Measurements from ENCODE around the gene CYTH1. TPM values are rescaled to one million over a fixed set of nuclear protein-coding genes. Genes with fewer than 3 reads are reported as not detected.

The CYTH1 gene
- total RNA-seq, 1 experiment from 2014 or later: 20.0 TPM

- Mint-ChIP-seq H3K27me3 (ENCODE audit: low read depth) (no peaks in the 10 kb centered on the region), H3K4me1 (peaks cover 33% of the 10 kb centered on the region), H3K9me3 (no peaks in the 10 kb centered on the region), H3K36me3 (no peaks in the 10 kb centered on the region), H3K27ac (0 out of 2 replicates have a peak overlapping the region, but pooled peaks have one; percentile 66), H3K4me3 (no peak overlapping the region)
- no peak for ATAC-seq
- TF ChIP-seq ZNF423 (CRISPR knock-in tag; IDR thresholded peaks at IDR 0.05) (no peak), NR3C1 (CRISPR knock-in tag; conservative IDR thresholded peaks at IDR 0.05; ENCODE audit: low read depth) (no peak)
- ChIA-PET CTCF (interaction anchor here (0.6 to 2.1 kb wide), 6 partner anchors 9 to 245 kb away, joined by 3 to 10 read pairs (median 5); no protein-coding TSS in a partner anchor), POLR2A (no interaction called here)
- DNase-seq (ENCODE audit: low spot score): no peak
Observed at GRCh38 chr17:78741644-78742284, 40.3 kb downstream of the CYTH1 start.

GRCh38 chr17:78739331-78739931, 42.6 kb downstream of the CYTH1 start:
- Mint-ChIP-seq H3K36me3 (no peaks in the 10 kb centered on the region), H3K27me3 (ENCODE audit: low read depth) (no peaks in the 10 kb centered on the region), H3K4me1 (peaks cover 31% of the 10 kb centered on the region), H3K27ac (no peak overlapping the region), H3K9me3 (no peaks in the 10 kb centered on the region), H3K4me3 (no peak overlapping the region)
- ChIA-PET POLR2A (no interaction called here), CTCF (no interaction called here)
- no peak for DNase-seq (ENCODE audit: low spot score)
- ATAC-seq: no peak
- TF ChIP-seq KAT7 (CRISPR knock-in tag; IDR thresholded peaks at IDR 0.05; ENCODE audit: borderline replicate concordance) (no peak), ZNF317 (CRISPR knock-in tag; IDR thresholded peaks at IDR 0.05; ENCODE audit: borderline replicate concordance, low read depth) (no peak), SMAD3 (CRISPR knock-in tag; IDR thresholded peaks at IDR 0.05; ENCODE audit: borderline replicate concordance) (no peak), ZNF121 (CRISPR knock-in tag; IDR thresholded peaks at IDR 0.05) (no peak), RORB (CRISPR knock-in tag; IDR thresholded peaks at IDR 0.05) (no peak), ZNF396 (CRISPR knock-in tag; IDR thresholded peaks at IDR 0.05; ENCODE audit: borderline replicate concordance) (no peak), ZMAT4 (CRISPR knock-in tag; IDR thresholded peaks at IDR 0.05) (no peak), ELF4 (CRISPR knock-in tag; IDR thresholded peaks at IDR 0.05; ENCODE audit: low read depth) (no peak), HMGXB4 (CRISPR knock-in tag; IDR thresholded peaks at IDR 0.05) (no peak), AR (CRISPR knock-in tag; IDR thresholded peaks at IDR 0.05) (no peak), ATF2 (CRISPR knock-in tag; IDR thresholded peaks at IDR 0.05; ENCODE audit: borderline replicate concordance, low read depth) (no peak), EMX1 (CRISPR knock-in tag; IDR thresholded peaks at IDR 0.05) (no peak), ZNF219 (CRISPR knock-in tag; IDR thresholded peaks at IDR 0.05; ENCODE audit: borderline replicate concordance) (no peak), E2F5 (CRISPR knock-in tag; IDR thresholded peaks at IDR 0.05) (no peak), JUN (CRISPR knock-in tag; IDR thresholded peaks at IDR 0.05) (no peak)

Data from WTC11 (cell line).